ENCODE results near the gene ZBTB8A.

The ZBTB8A gene

GRCh38 chr1:32539584-32540571, 651 bp downstream of the ZBTB8A start:
- peak overlapping the region; percentile 49 for H3K9ac ChIP-seq (ENCODE audit: low read length)
- H3K27me3 ChIP-seq (ENCODE audit: low read length): no peaks in the 10 kb centered on the region
- no peak overlapping the region for H3K27ac ChIP-seq (ENCODE audit: low read depth, low read length)
- H3K9me3 ChIP-seq (ENCODE audit: insufficient read depth, low read length): no peaks in the 10 kb centered on the region
- H3K4me3 ChIP-seq (ENCODE audit: insufficient read depth, low read length, poor library complexity, severe bottlenecking): peak overlapping the region; percentile 43
- H3K4me2 ChIP-seq (ENCODE audit: low read depth, low read length, poor library complexity, severe bottlenecking): peak overlapping the region; percentile 52
- H3K36me3 ChIP-seq (ENCODE audit: low read length): no peaks in the 10 kb centered on the region
- H4K20me1 ChIP-seq (ENCODE audit: low read depth, low read length): no peaks in the 10 kb centered on the region
- H3F3A ChIP-seq (ENCODE audit: insufficient read depth): peaks cover 16% of the 10 kb centered on the region
- TF ChIP-seq EZH2phosphoT487 (conservative IDR thresholded peaks at IDR 0.05; ENCODE audit: low read length) (no peak), CTCF (IDR thresholded peaks at IDR 0.05; ENCODE audit: insufficient read depth, low read length, poor library complexity, severe bottlenecking) (no peak)
- H3K9me2 ChIP-seq (replicated peaks; ENCODE audit: insufficient read depth, low read length): no peaks in the 10 kb centered on the region
- H3K79me2 ChIP-seq (ENCODE audit: insufficient read depth, low read length): no peaks in the 10 kb centered on the region
- peak overlapping the region; percentile 45 for H2AFZ ChIP-seq (ENCODE audit: low read depth, low read length, severe bottlenecking)

GRCh38 chr1:32540605-32541004, 1.4 kb downstream of the ZBTB8A start:
- H2AFZ ChIP-seq (ENCODE audit: low read depth, low read length, severe bottlenecking): no peak overlapping the region
- TF ChIP-seq EZH2phosphoT487 (conservative IDR thresholded peaks at IDR 0.05; ENCODE audit: low read length) (no peak), CTCF (IDR thresholded peaks at IDR 0.05; ENCODE audit: insufficient read depth, low read length, poor library complexity, severe bottlenecking) (no peak)
- H3K9me2 ChIP-seq (replicated peaks; ENCODE audit: insufficient read depth, low read length): no peaks in the 10 kb centered on the region
- peaks cover 16% of the 10 kb centered on the region for H3F3A ChIP-seq (ENCODE audit: insufficient read depth)
- no peaks in the 10 kb centered on the region for H3K36me3 ChIP-seq (ENCODE audit: low read length)
- no peak overlapping the region for H3K4me2 ChIP-seq (ENCODE audit: low read depth, low read length, poor library complexity, severe bottlenecking)
- no peak overlapping the region for H3K27ac ChIP-seq (ENCODE audit: low read depth, low read length)
- no peaks in the 10 kb centered on the region for H3K79me2 ChIP-seq (ENCODE audit: insufficient read depth, low read length)
- H3K9ac ChIP-seq (ENCODE audit: low read length): no peak overlapping the region
- H3K27me3 ChIP-seq (ENCODE audit: low read length): no peaks in the 10 kb centered on the region
- H4K20me1 ChIP-seq (ENCODE audit: low read depth, low read length): no peaks in the 10 kb centered on the region
- H3K9me3 ChIP-seq (ENCODE audit: insufficient read depth, low read length): no peaks in the 10 kb centered on the region
- no peak overlapping the region for H3K4me3 ChIP-seq (ENCODE audit: insufficient read depth, low read length, poor library complexity, severe bottlenecking)

- TF ChIP-seq EZH2phosphoT487 (conservative IDR thresholded peaks at IDR 0.05; ENCODE audit: low read length) (no peak), CTCF (IDR thresholded peaks at IDR 0.05; ENCODE audit: insufficient read depth, low read length, poor library complexity, severe bottlenecking) (no peak)
- Histone ChIP-seq H3F3A (ENCODE audit: insufficient read depth) (peaks cover 16% of the 10 kb centered on the region), H3K27ac (ENCODE audit: low read depth, low read length) (no peak overlapping the region), H3K4me3 (ENCODE audit: insufficient read depth, low read length, poor library complexity, severe bottlenecking) (no peak overlapping the region), H3K79me2 (ENCODE audit: insufficient read depth, low read length) (no peaks in the 10 kb centered on the region), H3K9me2 (replicated peaks; ENCODE audit: insufficient read depth, low read length) (no peaks in the 10 kb centered on the region), H4K20me1 (ENCODE audit: low read depth, low read length) (no peaks in the 10 kb centered on the region), H3K27me3 (ENCODE audit: low read length) (no peaks in the 10 kb centered on the region), H3K4me2 (ENCODE audit: low read depth, low read length, poor library complexity, severe bottlenecking) (no peak overlapping the region), H3K36me3 (ENCODE audit: low read length) (no peaks in the 10 kb centered on the region), H3K9me3 (ENCODE audit: insufficient read depth, low read length) (no peaks in the 10 kb centered on the region), H2AFZ (ENCODE audit: low read depth, low read length, severe bottlenecking) (no peak overlapping the region), H3K9ac (ENCODE audit: low read length) (no peak overlapping the region)
These were observed 1.9 kb downstream of the ZBTB8A start for GRCh38 chr1:32541064-32541566.
